Loucy (cell line): ENCODE measurements around the gene PRKN.

ENCODE experiments used
- H2AFZ ChIP-seq: fragments of 200-600 bp; sonication (generic); 2 replicates; pipeline ENCODE4 v1.6.0; 2016; ENCODE audit warnings: antibody characterized with exemption, mild to moderate bottlenecking, low read length, moderate library complexity
- H3F3A ChIP-seq: fragments of 200-600 bp; 2 replicates; pipeline ENCODE4 v1.6.0; 2016; ENCODE audit warnings: antibody characterized with exemption, low read depth, mild to moderate bottlenecking
- H3K27me3 ChIP-seq: fragments of 200-600 bp; sonication (generic); 2 replicates; pipeline ENCODE4 v1.6.1; 2014; ENCODE audit warnings: low read length, mild to moderate bottlenecking; ENCODE audit not compliant: insufficient read depth, poor library complexity, severe bottlenecking
- H3K36me3 ChIP-seq: fragments of 200-600 bp; sonication (generic); 2 replicates; pipeline ENCODE4 v1.6.1; 2016; ENCODE audit warnings: low read length; ENCODE audit not compliant: insufficient read depth
- H3K4me1 ChIP-seq: fragments of 200-600 bp; sonication (generic); 2 replicates; pipeline ENCODE4 v1.5.1; 2014; ENCODE audit warnings: low read length, mild to moderate bottlenecking; ENCODE audit not compliant: insufficient read depth, poor library complexity, severe bottlenecking
- H3K4me2 ChIP-seq: fragments of 200-600 bp; sonication (generic); 2 replicates; pipeline ENCODE4 v1.6.0; 2014; ENCODE audit warnings: antibody characterized with exemption, low read length, low read depth, mild to moderate bottlenecking; ENCODE audit not compliant: poor library complexity, severe bottlenecking
- H3K4me3 ChIP-seq: fragments of 200-600 bp; sonication (generic); 2 replicates; pipeline ENCODE4 v1.5.1; 2014; ENCODE audit warnings: low read length, mild to moderate bottlenecking, mixed read lengths; ENCODE audit not compliant: poor library complexity, severe bottlenecking
- H3K79me2 ChIP-seq: fragments of 200-600 bp; sonication (generic); 2 replicates; pipeline ENCODE4 v1.6.1; 2014; ENCODE audit warnings: low read length; ENCODE audit not compliant: insufficient read depth
- H3K9ac ChIP-seq: fragments of 200-600 bp; sonication (generic); 2 replicates; pipeline ENCODE4 v1.6.0; 2014; ENCODE audit warnings: mild to moderate bottlenecking, low read depth, low read length, moderate library complexity; ENCODE audit not compliant: poor library complexity, severe bottlenecking
- H3K9me2 ChIP-seq: fragments of 200-600 bp; sonication (generic); replicated peaks from 2 replicates; pipeline ENCODE4 v1.6.1; 2016; ENCODE audit warnings: low read depth, low read length, mixed read lengths
- H3K9me3 ChIP-seq: fragments of 200-600 bp; sonication (generic); 2 replicates; pipeline ENCODE4 v1.6.1; 2014; ENCODE audit warnings: mild to moderate bottlenecking, antibody characterized with exemption, low read length, low read depth; ENCODE audit not compliant: insufficient read depth
- H4K20me1 ChIP-seq: fragments of 200-600 bp; sonication (generic); 2 replicates; pipeline ENCODE4 v1.6.0; 2014; ENCODE audit warnings: antibody characterized with exemption, low read length, mild to moderate bottlenecking; ENCODE audit not compliant: insufficient read depth, poor library complexity, severe bottlenecking
- CTCF ChIP-seq: fragments of 200-600 bp; sonication (generic); conservative IDR thresholded peaks from 2 replicates; pipeline ENCODE4 v1.5.1; 2014; ENCODE audit warnings: mild to moderate bottlenecking, antibody characterized with exemption, low read length
- EZH2phosphoT487 ChIP-seq: fragments of 200-600 bp; IDR thresholded peaks from 2 replicates; pipeline ENCODE4 v1.6.1; 2018; ENCODE audit warnings: antibody characterized with exemption, mild to moderate bottlenecking, moderate library complexity, borderline replicate concordance

Gene PRKN

DNA sequence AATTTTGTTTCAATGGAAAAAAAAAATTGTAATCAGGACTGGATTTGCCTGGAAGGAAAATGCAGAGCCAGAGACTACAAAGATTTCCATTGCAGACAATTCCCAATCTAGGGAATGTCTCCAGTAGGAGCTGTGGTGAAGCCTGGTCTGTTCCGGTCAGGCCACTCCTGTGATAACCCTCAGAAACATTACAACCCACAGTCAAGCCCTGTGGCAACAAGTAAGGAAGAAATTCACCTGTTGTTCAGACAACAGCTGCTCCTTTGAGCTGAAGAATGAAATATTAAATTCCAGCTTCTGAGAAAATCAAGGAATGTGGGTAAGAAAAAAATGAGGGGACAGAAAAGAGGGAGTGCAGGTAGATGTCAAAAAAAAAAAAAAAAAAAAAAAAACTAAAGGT is 8.0 kb downstream of the PRKN start:
- H3K4me3 ChIP-seq = no peak overlapping the region
- H3K9me2 ChIP-seq = no peaks in the 10 kb centered on the region
- H3K79me2 ChIP-seq = no peaks in the 10 kb centered on the region
- no peak overlapping the region for H3K9ac ChIP-seq
- no peaks in the 10 kb centered on the region for H3F3A ChIP-seq
- TF ChIP-seq CTCF = no peak
- no peaks in the 10 kb centered on the region for H3K4me1 ChIP-seq
- H3K27me3 ChIP-seq = no peaks in the 10 kb centered on the region
- H3K36me3 ChIP-seq = no peaks in the 10 kb centered on the region
- no peaks in the 10 kb centered on the region for H3K9me3 ChIP-seq
- H3K4me2 ChIP-seq = no peak overlapping the region
- no peaks in the 10 kb centered on the region for H4K20me1 ChIP-seq
- H2AFZ ChIP-seq = no peak overlapping the region

DNA sequence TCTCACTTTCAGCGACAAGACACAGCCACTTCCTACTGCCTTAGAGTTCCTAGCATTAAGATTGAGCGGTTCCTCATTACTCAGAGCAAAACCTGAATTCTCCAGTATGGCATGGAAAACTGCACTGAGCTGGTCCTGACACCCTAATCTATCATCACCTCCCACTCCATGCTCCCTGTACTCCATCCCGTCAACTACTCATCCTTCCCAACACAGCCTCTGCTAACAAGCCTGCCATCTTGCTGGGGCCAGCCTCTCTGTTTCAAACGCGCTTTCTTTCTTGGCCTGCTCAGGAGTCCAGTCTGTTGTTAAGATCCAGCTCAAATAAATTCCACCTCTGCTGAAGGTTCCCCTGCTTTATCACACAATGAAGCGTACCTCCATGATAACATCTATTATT is 12.0 kb downstream of the PRKN start:
- Histone ChIP-seq H3K27me3 (no peaks in the 10 kb centered on the region), H3K9ac (no peak overlapping the region), H3K79me2 (no peaks in the 10 kb centered on the region), H3K4me2 (no peak overlapping the region), H3K4me1 (no peaks in the 10 kb centered on the region), H3K9me3 (0 out of 2 replicates have a peak, but pooled peaks cover 6% of the 10 kb centered on the region), H2AFZ (no peak overlapping the region), H3K4me3 (no peak overlapping the region), H4K20me1 (no peaks in the 10 kb centered on the region), H3K36me3 (no peaks in the 10 kb centered on the region), H3F3A (no peaks in the 10 kb centered on the region), H3K9me2 (no peaks in the 10 kb centered on the region)
- TF ChIP-seq EZH2phosphoT487 (no peak), CTCF (no peak)

- no peak overlapping the region for H3K4me2 ChIP-seq
- no peak for TF ChIP-seq EZH2phosphoT487
- H3K36me3 ChIP-seq = no peaks in the 10 kb centered on the region
- H2AFZ ChIP-seq = no peak overlapping the region
- no peaks in the 10 kb centered on the region for H3K79me2 ChIP-seq
- no peaks in the 10 kb centered on the region for H4K20me1 ChIP-seq
- H3F3A ChIP-seq = no peaks in the 10 kb centered on the region
- H3K4me3 ChIP-seq = no peak overlapping the region
- H3K9me2 ChIP-seq = no peaks in the 10 kb centered on the region
- no peak overlapping the region for H3K9ac ChIP-seq
- 0 out of 2 replicates have a peak, but pooled peaks cover 6% of the 10 kb centered on the region for H3K9me3 ChIP-seq
- no peaks in the 10 kb centered on the region for H3K4me1 ChIP-seq
- no peaks in the 10 kb centered on the region for H3K27me3 ChIP-seq
These were observed 13.4 kb downstream of the PRKN start for GRCh38 chr6:162713974-162714780.

DNA sequence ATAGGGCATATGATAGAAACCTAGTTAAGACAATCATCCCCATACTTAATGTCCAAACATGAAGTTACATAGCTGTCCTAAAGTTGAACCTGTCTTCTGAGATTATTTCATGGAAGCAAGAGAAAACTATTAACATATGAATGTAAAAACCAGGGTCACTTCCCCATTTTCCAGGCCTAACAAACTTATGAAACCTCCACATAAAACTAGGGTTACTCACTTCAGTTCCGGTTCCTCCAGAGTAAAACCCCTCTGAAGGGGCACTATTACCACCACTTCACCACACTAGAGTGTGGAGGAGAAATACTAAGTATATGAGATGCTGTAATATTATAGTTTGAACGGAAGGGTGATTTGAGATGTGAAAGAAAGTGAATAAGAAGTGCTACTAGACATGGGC is 14.9 kb downstream of the PRKN start:
- 0 out of 2 replicates have a peak, but pooled peaks cover 6% of the 10 kb centered on the region for H3K9me3 ChIP-seq
- no peak overlapping the region for H3K4me3 ChIP-seq
- no peaks in the 10 kb centered on the region for H3F3A ChIP-seq
- H2AFZ ChIP-seq = no peak overlapping the region
- no peak for TF ChIP-seq CTCF
- TF ChIP-seq EZH2phosphoT487 = no peak
- H3K79me2 ChIP-seq = no peaks in the 10 kb centered on the region
- no peaks in the 10 kb centered on the region for H4K20me1 ChIP-seq
- no peak overlapping the region for H3K9ac ChIP-seq
- no peaks in the 10 kb centered on the region for H3K9me2 ChIP-seq
- H3K4me2 ChIP-seq = no peak overlapping the region
- no peaks in the 10 kb centered on the region for H3K27me3 ChIP-seq
- no peaks in the 10 kb centered on the region for H3K36me3 ChIP-seq
- H3K4me1 ChIP-seq = no peaks in the 10 kb centered on the region
